Glutamatergic neuron (in vitro differentiated cells): ENCODE data around the gene DDX42. TPM values are rescaled to one million over a fixed set of nuclear protein-coding genes. Genes with fewer than 3 reads are reported as not detected.

Experiments used
- DNase-seq: peaks from one replicate; pipeline ENCODE4 v3.0.0; 2022
- H3K27ac Mint-ChIP-seq: one replicate; pipeline ENCODE4 v1.8.0; 2020; ENCODE audit warnings: mild to moderate bottlenecking, mixed read lengths, inconsistent platforms; ENCODE audit not compliant: unreplicated experiment
- H3K27me3 Mint-ChIP-seq: one replicate; pipeline ENCODE4 v1.8.0; 2020; ENCODE audit warnings: mild to moderate bottlenecking, moderate library complexity, mixed read lengths, inconsistent platforms; ENCODE audit not compliant: unreplicated experiment
- H3K36me3 Mint-ChIP-seq: one replicate; pipeline ENCODE4 v1.8.0; 2020; ENCODE audit warnings: mild to moderate bottlenecking, mixed read lengths, inconsistent platforms; ENCODE audit not compliant: unreplicated experiment
- H3K4me1 Mint-ChIP-seq: one replicate; pipeline ENCODE4 v1.8.0; 2020; ENCODE audit warnings: mild to moderate bottlenecking, low read depth, mixed read lengths, inconsistent platforms; ENCODE audit not compliant: unreplicated experiment
- H3K4me3 Mint-ChIP-seq: one replicate; pipeline ENCODE4 v1.8.0; 2020; ENCODE audit warnings: mild to moderate bottlenecking, mixed read lengths, inconsistent platforms; ENCODE audit not compliant: unreplicated experiment
- H3K9me3 Mint-ChIP-seq: one replicate; pipeline ENCODE4 v1.8.0; 2020; ENCODE audit warnings: mild to moderate bottlenecking, moderate library complexity, mixed read lengths, inconsistent platforms; ENCODE audit not compliant: unreplicated experiment
- CTCF ChIP-seq: fragments of 200-600 bp; sonication (generic); IDR thresholded peaks from one replicate; pipeline ENCODE4 v1.5.0; 2021; ENCODE audit not compliant: partially characterized antibody, unreplicated experiment
- total RNA-seq: library from RNA; stranded (reverse); fragmentation: NEBNext Ultra II Directional; extraction: Animal tissue kit (Norgen Biotek cat#: 25700); gene quantifications from one replicate; pipeline ENCODE4 v1.2.1, GENCODE V29; 2021; ENCODE audit not compliant: unreplicated experiment

The DDX42 gene
- total RNA-seq, 1 donor from 2014 or later: 181 TPM

GRCh38 chr17:63758428-63758827 lies 15.5 kb upstream of the DDX42 start:
- H3K36me3 Mint-ChIP-seq: no peaks in the 10 kb centered on the region
- no peak for TF ChIP-seq CTCF
- H3K4me3 Mint-ChIP-seq: no peak overlapping the region
- DNase-seq: no peak
- no peaks in the 10 kb centered on the region for H3K9me3 Mint-ChIP-seq
- H3K27ac Mint-ChIP-seq: no peak overlapping the region
- H3K4me1 Mint-ChIP-seq: no peaks in the 10 kb centered on the region
- no peaks in the 10 kb centered on the region for H3K27me3 Mint-ChIP-seq

- H3K9me3 Mint-ChIP-seq: no peaks in the 10 kb centered on the region
- H3K27me3 Mint-ChIP-seq: no peaks in the 10 kb centered on the region
- no peaks in the 10 kb centered on the region for H3K4me1 Mint-ChIP-seq
- H3K4me3 Mint-ChIP-seq: no peak overlapping the region
- H3K36me3 Mint-ChIP-seq: peaks cover 4% of the 10 kb centered on the region
- H3K27ac Mint-ChIP-seq: no peak overlapping the region
- DNase-seq: no peak
- no peak for TF ChIP-seq CTCF
Observed at GRCh38 chr17:63760771-63761539, 13.0 kb upstream of the DDX42 start.

- Mint-ChIP-seq H3K9me3 (no peaks in the 10 kb centered on the region), H3K4me1 (no peaks in the 10 kb centered on the region), H3K4me3 (no peak overlapping the region), H3K27me3 (no peaks in the 10 kb centered on the region), H3K36me3 (peaks cover 4% of the 10 kb centered on the region), H3K27ac (no peak overlapping the region)
- DNase-seq: no peak
- no peak for TF ChIP-seq CTCF
Observed at GRCh38 chr17:63762161-63763078, 11.6 kb upstream of the DDX42 start.

GRCh38 chr17:63764716-63765115 lies 9.3 kb upstream of the DDX42 start:
- H3K9me3 Mint-ChIP-seq: no peaks in the 10 kb centered on the region
- peaks cover 4% of the 10 kb centered on the region for H3K4me1 Mint-ChIP-seq
- H3K4me3 Mint-ChIP-seq: no peak overlapping the region
- H3K27ac Mint-ChIP-seq: no peak overlapping the region
- no peak for DNase-seq
- no peaks in the 10 kb centered on the region for H3K27me3 Mint-ChIP-seq
- H3K36me3 Mint-ChIP-seq: peaks cover 4% of the 10 kb centered on the region
- no peak for TF ChIP-seq CTCF

GRCh38 chr17:63766754-63767153 lies 7.2 kb upstream of the DDX42 start:
- TF ChIP-seq CTCF: no peak
- Mint-ChIP-seq H3K27ac (peak overlapping the region; percentile 15), H3K36me3 (peaks cover 4% of the 10 kb centered on the region), H3K27me3 (no peaks in the 10 kb centered on the region), H3K4me3 (no peak overlapping the region), H3K4me1 (peaks cover 4% of the 10 kb centered on the region), H3K9me3 (no peaks in the 10 kb centered on the region)
- no peak for DNase-seq
